ENCODE results near the gene ITPR1. TPM values are rescaled to one million over a fixed set of nuclear protein-coding genes. Genes with fewer than 3 reads are reported as not detected.

ITPR1 gene
- total RNA-seq, 4 donors from 2014 or later: 12.1 to 68.7 (median 25.6) TPM

- intact Hi-C loops (cut with DNase I): no loop called here
- no peak for DNase-seq
- peak overlapping the region in 3 of 4 donors; percentile 45 to 61 (median 57) for H3K27ac ChIP-seq
- 54 to 60% methylated on average over 12 of the region's 12 CpGs for WGBS, 2 donors
- no peaks in the 10 kb centered on the region for H3K27me3 ChIP-seq
- H3K9me3 ChIP-seq: no peaks in the 10 kb centered on the region
- no peaks in the 10 kb centered on the region for H3K36me3 ChIP-seq
- no peak for TF ChIP-seq POLR2A (IDR thresholded peaks at IDR 0.05)
- no peak for TF ChIP-seq CTCF (IDR thresholded peaks at IDR 0.05)
- peaks cover 4 to 47% (median 23%) of the 10 kb centered on the region in 3 donors for H3K4me1 ChIP-seq
- H3K4me3 ChIP-seq: no peak overlapping the region
Observed at GRCh38 chr3:4581920-4582611, 88.9 kb downstream of the ITPR1 start.

GRCh38 chr3:4582624-4583023, 89.5 kb downstream of the ITPR1 start:
- DNase-seq: no peak
- no peak overlapping the region for H3K4me3 ChIP-seq
- no peaks in the 10 kb centered on the region for H3K9me3 ChIP-seq
- intact Hi-C loops (cut with DNase I): no loop called here
- no peaks in the 10 kb centered on the region for H3K36me3 ChIP-seq
- peaks cover 5 to 50% (median 23%) of the 10 kb centered on the region in 3 donors for H3K4me1 ChIP-seq
- no peaks in the 10 kb centered on the region for H3K27me3 ChIP-seq
- 34 to 53% methylated on average over 3 of the region's 3 CpGs for WGBS, 2 donors
- peak overlapping the region in 3 of 4 donors; percentile 57 to 82 (median 61) for H3K27ac ChIP-seq
- TF ChIP-seq POLR2A (IDR thresholded peaks at IDR 0.05) (no peak), CTCF (IDR thresholded peaks at IDR 0.05) (no peak)

- no peak for DNase-seq
- intact Hi-C loops (cut with DNase I): no loop called here
- Histone ChIP-seq H3K4me1 (peaks cover 9 to 58% (median 23%) of the 10 kb centered on the region in 3 donors), H3K4me3 (peak overlapping the region in 1 of 4 donors; percentile 40), H3K27me3 (no peaks in the 10 kb centered on the region), H3K9me3 (no peaks in the 10 kb centered on the region), H3K36me3 (no peaks in the 10 kb centered on the region), H3K27ac (peak overlapping the region in 3 of 4 donors; percentile 57 to 82 (median 61))
- WGBS, 2 donors: 45 to 51% methylated on average over 6 of the region's 6 CpGs
- TF ChIP-seq POLR2A (IDR thresholded peaks at IDR 0.05) (no peak), CTCF (IDR thresholded peaks at IDR 0.05) (no peak)
Observed at GRCh38 chr3:4583416-4583815, 90.3 kb downstream of the ITPR1 start.

GRCh38 chr3:4584456-4585249, 91.5 kb downstream of the ITPR1 start:
- TF ChIP-seq CTCF (IDR thresholded peaks at IDR 0.05) (peak in 1 of 6 experiments; percentile 6), POLR2A (IDR thresholded peaks at IDR 0.05) (no peak)
- intact Hi-C loops (cut with DNase I): no loop called here
- no peaks in the 10 kb centered on the region for H3K27me3 ChIP-seq
- H3K27ac ChIP-seq: peak overlapping the region; percentile 32 to 82 (median 59)
- H3K4me3 ChIP-seq: peak overlapping the region in 3 of 4 donors; percentile 5 to 47 (median 25)
- WGBS, 2 donors: 34% methylated on average over 12 of the region's 12 CpGs
- H3K9me3 ChIP-seq: no peaks in the 10 kb centered on the region
- H3K36me3 ChIP-seq: no peaks in the 10 kb centered on the region
- no peak for DNase-seq
- peaks cover 9 to 68% (median 23%) of the 10 kb centered on the region in 3 donors for H3K4me1 ChIP-seq

GRCh38 chr3:4586381-4586780, 93.2 kb downstream of the ITPR1 start:
- no peak overlapping the region for H3K4me3 ChIP-seq
- H3K27me3 ChIP-seq: no peaks in the 10 kb centered on the region
- H3K4me1 ChIP-seq: peaks cover 9 to 67% (median 20%) of the 10 kb centered on the region in 3 donors
- DNase-seq: no peak
- intact Hi-C loops (cut with DNase I): no loop called here
- no peak for TF ChIP-seq CTCF (IDR thresholded peaks at IDR 0.05)
- TF ChIP-seq POLR2A (IDR thresholded peaks at IDR 0.05): no peak
- 65 to 68% methylated on average over 4 of the region's 4 CpGs for WGBS, 2 donors
- H3K27ac ChIP-seq: no peak overlapping the region
- H3K36me3 ChIP-seq: no peaks in the 10 kb centered on the region
- no peaks in the 10 kb centered on the region for H3K9me3 ChIP-seq

Measured in esophagus squamous epithelium (tissue), 5 donors.